Upper lobe of right lung (tissue), 1 donor: ENCODE results near the gene MRPS10. TPM values are rescaled to one million over a fixed set of nuclear protein-coding genes. Genes with fewer than 3 reads are reported as not detected.

Experiments
- ATAC-seq: fragments of 200-7000 bp; cut with Tn5 transposase; one replicate; pipeline ENCODE4 v1.9.1; 2020; ENCODE audit warnings: mild to moderate bottlenecking, moderate library complexity
- DNase-seq: peaks from one replicate; pipeline ENCODE4 v3.0.0-alpha.2; 2020
- H3K27ac ChIP-seq: fragments of 200-600 bp; one replicate; pipeline ENCODE4 v1.8.0; 2022
- H3K27me3 ChIP-seq: fragments of 200-600 bp; one replicate; pipeline ENCODE4 v1.8.0; 2022; ENCODE audit warnings: mild to moderate bottlenecking
- H3K36me3 ChIP-seq: fragments of 200-600 bp; one replicate; pipeline ENCODE4 v1.8.0; 2022
- H3K4me1 ChIP-seq: fragments of 200-600 bp; one replicate; pipeline ENCODE4 v1.8.0; 2022
- H3K4me3 ChIP-seq: fragments of 200-600 bp; one replicate; pipeline ENCODE4 v1.8.0; 2022; ENCODE audit warnings: mild to moderate bottlenecking
- H3K9me3 ChIP-seq: fragments of 200-600 bp; one replicate; pipeline ENCODE4 v1.8.0; 2022
- CTCF ChIP-seq: fragments of 200-600 bp; IDR thresholded peaks from one replicate; pipeline ENCODE4 v1.8.0; 2022; ENCODE audit warnings: antibody characterized with exemption
- intact Hi-C: fragments of 100-400 bp; cut with DNase I; formaldehyde crosslinking; loops from one replicate; pipeline ENCODE4 v1.11.0; 2022
- total RNA-seq: library from RNA; stranded (reverse); fragmentation: NEBNext Ultra II Directional; extraction: Animal tissue kit (Norgen Biotek cat#: 25700); gene quantifications from one replicate; pipeline ENCODE4 v1.2.1, GENCODE V29; 2021
- donor health status: DM: no; HTN: yes; CAD: no; lungs with severe emphysema.

MRPS10 gene
- total RNA-seq, 1 donor from 2014 or later = 24.8 TPM

GRCh38 chr6:42255050-42255449 is 37.4 kb upstream of the MRPS10 start:
- peaks cover 12% of the 10 kb centered on the region for H3K36me3 ChIP-seq
- intact Hi-C loops = no loop called here

GRCh38 chr6:42254505-42254904 is 36.8 kb upstream of the MRPS10 start:
- Histone ChIP-seq H3K27ac (no peak overlapping the region), H3K36me3 (peaks cover 12% of the 10 kb centered on the region), H3K9me3 (no peaks in the 10 kb centered on the region), H3K4me1 (peaks cover 5% of the 10 kb centered on the region), H3K27me3 (no peaks in the 10 kb centered on the region), H3K4me3 (no peak overlapping the region)
- DNase-seq = no peak
- no peak for ATAC-seq
- intact Hi-C loops = no loop called here
- TF ChIP-seq CTCF = no peak

More at GRCh38 chr6:42255050-42255449, 37.4 kb upstream of the MRPS10 start:
- Histone ChIP-seq H3K9me3 (no peaks in the 10 kb centered on the region), H3K4me1 (peaks cover 5% of the 10 kb centered on the region), H3K4me3 (no peak overlapping the region), H3K27me3 (no peaks in the 10 kb centered on the region), H3K27ac (no peak overlapping the region)
- DNase-seq (no peak), ATAC-seq (no peak)
- TF ChIP-seq CTCF = no peak

- Histone ChIP-seq H3K27ac (no peak overlapping the region), H3K27me3 (no peaks in the 10 kb centered on the region), H3K36me3 (peaks cover 12% of the 10 kb centered on the region), H3K4me1 (peaks cover 5% of the 10 kb centered on the region), H3K9me3 (no peaks in the 10 kb centered on the region), H3K4me3 (no peak overlapping the region)
- no peak for DNase-seq
- intact Hi-C loops = no loop called here
- TF ChIP-seq CTCF = no peak
- peak; percentile 60 for ATAC-seq
Measured at GRCh38 chr6:42251911-42252637, 34.4 kb upstream of the MRPS10 start.

GRCh38 chr6:42251500-42251899 is 33.8 kb upstream of the MRPS10 start:
- no peak overlapping the region for H3K27ac ChIP-seq
- intact Hi-C loops = no loop called here
- no peak for TF ChIP-seq CTCF
- ATAC-seq (no peak), DNase-seq (no peak)
- no peaks in the 10 kb centered on the region for H3K27me3 ChIP-seq
- no peaks in the 10 kb centered on the region for H3K9me3 ChIP-seq
- H3K4me3 ChIP-seq = no peak overlapping the region
- H3K36me3 ChIP-seq = peaks cover 12% of the 10 kb centered on the region
- H3K4me1 ChIP-seq = peaks cover 5% of the 10 kb centered on the region

GRCh38 chr6:42250274-42250931 is 32.7 kb upstream of the MRPS10 start:
- no peaks in the 10 kb centered on the region for H3K27me3 ChIP-seq
- H3K27ac ChIP-seq = no peak overlapping the region
- H3K36me3 ChIP-seq = peaks cover 11% of the 10 kb centered on the region
- H3K4me3 ChIP-seq = no peak overlapping the region
- intact Hi-C loops = no loop called here
- peaks cover 5% of the 10 kb centered on the region for H3K4me1 ChIP-seq
- DNase-seq (no peak), ATAC-seq (no peak)
- TF ChIP-seq CTCF = no peak
- no peaks in the 10 kb centered on the region for H3K9me3 ChIP-seq
